PC-3 (cell line): ENCODE data around the gene PDPK1. TPM values are rescaled to one million over a fixed set of nuclear protein-coding genes. Genes with fewer than 3 reads are reported as not detected.
"Not testable (repeated sequence)": the region's sequence is repeated elsewhere in the genome, so short reads cannot be mapped to it uniquely, and the experiment has no call there.

Source experiments
- ATAC-seq: fragments of 200-7000 bp; cut with Tn5 transposase; 2 replicates; pipeline ENCODE4 v1.9.1; 2020; ENCODE audit warnings: mild to moderate bottlenecking, moderate library complexity
- BruUV-seq: library from RNA; stranded (reverse); fragments of 400-500 nt; replicated peaks from 2 replicates; lab custom pipeline; 2021; lab: Mats Ljungman, UMichigan
- CTCF ChIA-PET: fragments of 300-600 bp; sonication (Branson Sonifier 250); formaldehyde crosslinking; loops from one replicate; lab custom pipeline; 2022; ENCODE audit warnings: antibody characterized with exemption; lab: Charles Lee
- POLR2A ChIA-PET: fragments of 300-600 bp; sonication (Branson Sonifier 250); formaldehyde crosslinking; loops from one replicate; lab custom pipeline; 2022; ENCODE audit warnings: antibody characterized with exemption; ENCODE audit not compliant: unreplicated experiment; lab: Charles Lee
- DNase-seq: peaks from one replicate; pipeline ENCODE4 v3.0.0-alpha.2; 2015
- H2AFZ ChIP-seq: fragments of 300-600 bp; sonication (generic); 2 replicates; pipeline ENCODE4 v1.6.0; 2016; ENCODE audit warnings: antibody characterized with exemption, low read length
- H3F3A ChIP-seq: fragments of 300-600 bp; sonication (generic); one replicate; pipeline ENCODE4 v1.6.0; 2017; ENCODE audit warnings: antibody characterized with exemption, low read length, control low read depth, mild to moderate bottlenecking; ENCODE audit not compliant: unreplicated experiment
- H3K27ac ChIP-seq: fragments of 300-600 bp; sonication (generic); 2 replicates; pipeline ENCODE4 v1.5.1; 2016; ENCODE audit warnings: mild to moderate bottlenecking, low read length
- H3K27me3 ChIP-seq: fragments of 300-600 bp; sonication (generic); 2 replicates; pipeline ENCODE4 v1.6.1; 2016; ENCODE audit warnings: low read length, mixed read lengths
- H3K36me3 ChIP-seq: fragments of 300-600 bp; sonication (generic); 2 replicates; pipeline ENCODE4 v1.6.1; 2016; ENCODE audit warnings: low read depth, mixed run types, low read length, mixed read lengths
- H3K4me1 ChIP-seq: fragments of 300-600 bp; sonication (generic); 2 replicates; pipeline ENCODE4 v1.5.1; 2016; ENCODE audit warnings: low read length; ENCODE audit not compliant: insufficient read depth
- H3K4me2 ChIP-seq: fragments of 300-600 bp; sonication (generic); 2 replicates; pipeline ENCODE4 v1.6.0; 2016; ENCODE audit warnings: low read length
- H3K4me3 ChIP-seq: fragments of 300-600 bp; sonication (generic); 2 replicates; pipeline ENCODE4 v1.5.1; 2016; ENCODE audit warnings: mild to moderate bottlenecking, low read length, mixed read lengths
- H3K79me2 ChIP-seq: fragments of 300-600 bp; sonication (generic); 2 replicates; pipeline ENCODE4 v1.6.1; 2017; ENCODE audit warnings: low read length, mixed read lengths
- H3K9ac ChIP-seq: fragments of 300-600 bp; sonication (generic); 2 replicates; pipeline ENCODE4 v1.6.0; 2016; ENCODE audit warnings: mild to moderate bottlenecking, low read length
- H3K9me2 ChIP-seq: fragments of 300-600 bp; sonication (generic); replicated peaks from 2 replicates; pipeline ENCODE4 v1.6.1; 2016; ENCODE audit warnings: mixed run types, low read length, mixed read lengths
- H3K9me3 ChIP-seq: fragments of 300-600 bp; sonication (generic); 2 replicates; pipeline ENCODE4 v1.6.1; 2016; ENCODE audit warnings: low read length, mixed read lengths
- H4K20me1 ChIP-seq: fragments of 300-600 bp; sonication (generic); 2 replicates; pipeline ENCODE4 v1.6.1; 2016; ENCODE audit warnings: low read length, mixed read lengths
- intact Hi-C: fragments of 100-400 bp; cut with micrococcal nuclease; formaldehyde crosslinking; loops from 2 replicates; pipeline ENCODE4 v1.9.0; 2023
- total RNA-seq: library from RNA; depleted of rRNA; stranded (reverse); fragments of >200 nt; gene quantifications from 2 replicates; pipeline ENCODE4 v1.2.3, GENCODE V29; 2014

Gene PDPK1
- total RNA-seq, 1 experiment from 2014 or later, result 13.7 TPM

DNA sequence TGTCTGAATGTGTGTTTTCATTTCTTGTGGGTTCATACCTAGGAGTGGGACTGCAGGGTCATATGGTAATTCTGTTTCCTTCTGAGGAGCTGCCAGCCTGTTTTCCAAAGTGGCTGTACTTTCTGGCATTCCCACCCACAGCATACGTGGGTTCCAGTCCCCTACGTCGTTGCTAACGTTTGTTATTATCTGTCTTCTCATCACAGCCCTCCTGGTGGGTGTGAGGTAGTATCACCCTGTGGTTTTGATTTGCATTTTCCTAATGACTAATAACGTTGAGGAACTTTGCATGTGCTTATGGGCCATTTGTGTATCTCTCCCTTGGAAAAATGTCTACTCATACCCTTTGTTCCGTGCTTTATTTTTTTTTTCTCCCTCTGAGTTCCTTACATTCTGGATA is 89.3 kb downstream of the PDPK1 start:
- intact Hi-C loops, H3K4me1 ChIP-seq, H3K27me3 ChIP-seq, H3K36me3 ChIP-seq, H3K9ac ChIP-seq, H3K9me2 ChIP-seq, DNase-seq, H4K20me1 ChIP-seq, H3K4me3 ChIP-seq, H3K4me2 ChIP-seq, CTCF ChIA-PET, BruUV-seq, ATAC-seq, POLR2A ChIA-PET, H3F3A ChIP-seq, H2AFZ ChIP-seq, H3K9me3 ChIP-seq, H3K27ac ChIP-seq, H3K79me2 ChIP-seq: not testable (repeated sequence)

DNA sequence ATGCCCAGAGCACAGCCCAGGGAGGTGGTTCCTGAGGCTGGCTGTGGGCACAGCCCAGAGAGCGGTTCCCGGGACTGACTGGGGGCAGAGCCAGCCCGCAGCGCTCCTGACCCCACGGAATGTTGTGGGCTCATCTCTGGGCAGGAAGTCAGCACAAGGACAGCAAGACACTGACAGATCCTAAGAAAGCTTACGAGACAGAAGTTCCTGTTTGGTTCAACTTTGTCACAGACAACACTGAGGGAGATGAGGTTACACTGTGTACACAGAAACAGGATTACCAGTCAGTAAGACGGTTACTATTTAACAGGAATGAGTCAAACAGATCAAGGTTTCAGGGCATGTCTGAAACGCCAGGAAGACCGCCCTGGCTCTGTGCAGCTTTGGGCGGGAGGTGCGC is 93.4 kb downstream of the PDPK1 start:
- H3K4me1 ChIP-seq, H3K4me2 ChIP-seq, H3K9ac ChIP-seq, CTCF ChIA-PET, DNase-seq, H3K36me3 ChIP-seq, BruUV-seq, H3K9me2 ChIP-seq, H2AFZ ChIP-seq, POLR2A ChIA-PET, H3K9me3 ChIP-seq, H3K27ac ChIP-seq, H3F3A ChIP-seq, H4K20me1 ChIP-seq, intact Hi-C loops, H3K27me3 ChIP-seq, H3K4me3 ChIP-seq, H3K79me2 ChIP-seq: not testable (repeated sequence)
- peak; percentile 97 for ATAC-seq

DNA sequence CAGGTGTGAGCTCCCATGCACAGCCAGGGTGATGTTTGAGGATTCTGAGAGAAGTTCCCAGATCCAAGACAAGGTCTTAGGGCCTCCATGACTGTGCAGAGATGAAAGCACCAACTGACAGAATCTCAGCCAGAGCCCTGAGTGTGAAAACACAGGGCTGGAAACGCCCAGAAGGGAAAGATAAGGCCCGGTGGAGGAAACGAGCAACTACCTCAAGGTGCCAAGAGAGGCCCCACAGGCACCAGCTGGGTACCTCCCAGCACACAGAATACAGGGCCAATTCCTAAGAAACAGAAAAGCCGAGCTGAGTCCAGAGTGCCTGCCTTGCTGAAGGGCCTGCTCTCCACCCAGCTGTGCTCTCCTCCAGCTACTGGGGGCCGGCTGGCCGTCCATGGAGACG is 94.5 kb downstream of the PDPK1 start:
- H3K27ac ChIP-seq, H3K4me1 ChIP-seq, H3F3A ChIP-seq, ATAC-seq, H3K4me2 ChIP-seq, BruUV-seq, H3K79me2 ChIP-seq, H3K9me3 ChIP-seq, CTCF ChIA-PET, H3K4me3 ChIP-seq, DNase-seq, H2AFZ ChIP-seq, H3K27me3 ChIP-seq, POLR2A ChIA-PET, intact Hi-C loops, H3K9ac ChIP-seq, H4K20me1 ChIP-seq, H3K36me3 ChIP-seq, H3K9me2 ChIP-seq: not testable (repeated sequence)

DNA sequence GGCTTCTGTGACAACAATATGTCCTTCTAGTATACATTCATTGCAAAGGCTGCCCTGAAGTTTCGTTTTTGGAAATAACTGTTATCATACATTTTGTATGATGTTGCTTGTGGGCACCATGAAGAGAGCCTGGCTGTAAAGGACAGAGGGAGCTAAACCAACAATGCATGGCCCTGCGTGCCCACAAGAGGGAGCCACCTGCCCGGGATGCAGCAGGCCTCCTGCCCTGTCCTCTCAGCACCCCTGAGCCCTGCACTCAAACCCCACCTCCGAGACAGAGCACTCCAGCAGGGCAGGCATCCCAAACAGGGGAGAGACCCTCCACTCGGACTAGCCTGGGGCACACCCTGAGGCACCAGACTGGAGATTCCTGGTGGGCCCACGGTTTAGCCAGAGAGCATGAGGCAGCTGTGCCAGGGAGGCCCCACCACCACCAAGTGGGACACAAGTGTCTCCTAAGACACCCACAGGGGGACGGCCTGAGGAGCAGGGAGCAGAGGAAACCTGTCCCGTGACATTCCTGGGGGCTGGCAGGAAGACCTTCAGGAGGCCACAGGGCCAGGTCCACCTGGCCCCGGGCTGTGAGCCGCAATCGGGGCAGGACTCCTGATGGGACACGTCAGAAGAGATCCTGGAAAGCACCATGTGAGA is 101.4 kb downstream of the PDPK1 start:
- BruUV-seq, result not testable (repeated sequence)

DNA sequence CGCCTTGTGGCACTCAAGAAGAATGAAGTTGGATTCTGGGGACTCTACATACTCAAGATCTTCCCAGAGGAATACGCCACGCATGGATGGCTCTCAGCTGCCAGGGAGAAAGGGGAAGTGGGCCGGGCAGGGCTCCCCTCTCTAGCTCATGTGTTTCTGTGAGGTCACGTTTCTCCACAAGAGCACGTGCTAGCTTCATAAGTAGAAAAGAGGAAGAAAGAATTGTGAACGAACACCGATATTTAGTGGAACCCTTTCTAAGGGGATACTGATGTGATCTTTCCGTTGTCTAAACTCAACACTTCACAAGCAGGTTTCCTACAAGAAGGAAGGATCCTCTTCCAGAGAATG is 101.9 kb downstream of the PDPK1 start:
- H3F3A ChIP-seq, H3K79me2 ChIP-seq, H4K20me1 ChIP-seq, H3K27me3 ChIP-seq, H3K9me2 ChIP-seq, intact Hi-C loops, POLR2A ChIA-PET, DNase-seq, H3K36me3 ChIP-seq, CTCF ChIA-PET, H3K4me3 ChIP-seq, H3K4me2 ChIP-seq, ATAC-seq, H3K9me3 ChIP-seq, H3K4me1 ChIP-seq, H3K27ac ChIP-seq, BruUV-seq, H3K9ac ChIP-seq, H2AFZ ChIP-seq: not testable (repeated sequence)

More for the DNA sequence above, 101.4 kb downstream of the PDPK1 start:
- CTCF ChIA-PET, H3K27me3 ChIP-seq, H3K36me3 ChIP-seq, H4K20me1 ChIP-seq, H3K4me3 ChIP-seq, H3K79me2 ChIP-seq, intact Hi-C loops, DNase-seq, H3K9ac ChIP-seq, H3K9me3 ChIP-seq, H3K4me2 ChIP-seq, H3F3A ChIP-seq, H2AFZ ChIP-seq, H3K27ac ChIP-seq, POLR2A ChIA-PET, H3K4me1 ChIP-seq, H3K9me2 ChIP-seq: not testable (repeated sequence)
- peak; percentile 64 for ATAC-seq

DNA sequence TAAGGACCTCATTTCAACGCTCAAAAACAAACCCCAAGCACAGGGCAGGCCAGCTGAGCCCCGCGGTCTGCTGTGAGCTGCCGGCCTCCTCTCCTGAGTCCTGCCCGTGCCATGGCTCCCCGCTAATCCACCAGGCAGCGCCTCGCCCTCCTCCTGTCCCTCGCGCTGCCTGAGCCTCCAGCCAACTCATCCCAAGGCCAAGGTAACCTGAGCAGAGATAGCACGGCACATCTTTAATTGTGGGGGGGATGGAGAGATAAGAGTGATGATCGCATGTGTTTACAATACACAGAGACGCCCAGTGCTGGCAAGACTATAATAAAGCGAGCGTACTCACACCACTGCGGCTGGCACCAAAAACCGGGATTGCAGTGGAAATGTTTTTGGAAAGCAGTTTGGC is 104.7 kb downstream of the PDPK1 start:
- BruUV-seq, CTCF ChIA-PET, H3K27me3 ChIP-seq, H3K4me3 ChIP-seq, H3K79me2 ChIP-seq, H3K36me3 ChIP-seq, H3K9me2 ChIP-seq, H3F3A ChIP-seq, H3K27ac ChIP-seq, intact Hi-C loops, H4K20me1 ChIP-seq, H3K9ac ChIP-seq, DNase-seq, H3K4me1 ChIP-seq, ATAC-seq, H3K9me3 ChIP-seq, H2AFZ ChIP-seq, H3K4me2 ChIP-seq, POLR2A ChIA-PET: not testable (repeated sequence)
